Breast epithelium (tissue), 4 donors: Measurements from ENCODE around the gene LYPD6B. TPM values are rescaled to one million over a fixed set of nuclear protein-coding genes. Genes with fewer than 3 reads are reported as not detected.

Experiments used
- DNase-seq, 2 donors: peaks; one replicate each; pipeline ENCODE4 v3.0.0-alpha.2; 2019; ENCODE audit warnings: low spot score in 2 of 2
- H3K27ac ChIP-seq, 2 donors: fragments of 200-600 bp; sonication (generic) in 1 of 2; one replicate each; pipeline ENCODE4 v1.5.1; 2016 to 2019; ENCODE audit warnings: mild to moderate bottlenecking in 1 of 2
- H3K27me3 ChIP-seq, 2 donors: fragments of 200-600 bp; sonication (generic) in 1 of 2; one replicate each; pipeline versions ENCODE4 v1.5.1 to v1.6.0; 2017 to 2019; ENCODE audit warnings: control low read depth in 1 of 2, mild to moderate bottlenecking in 1 of 2
- H3K36me3 ChIP-seq: fragments of 200-600 bp; one replicate; pipeline ENCODE4 v1.5.1; 2019
- H3K4me1 ChIP-seq, 2 donors: fragments of 200-600 bp; sonication (generic); one replicate each; pipeline ENCODE4 v1.5.1; 2016 to 2019; ENCODE audit warnings: control low read depth in 1 of 2
- H3K4me3 ChIP-seq, 3 donors: fragments of 200-600 bp; sonication (generic); 1 replicate in 2 of 3; 2 replicates in 1 of 3; pipeline ENCODE4 v1.5.1; 2016 to 2019; ENCODE audit warnings: mild to moderate bottlenecking in 3 of 3, moderate library complexity in 2 of 3
- H3K9me3 ChIP-seq, 2 donors: fragments of 200-600 bp; sonication (generic) in 1 of 2; one replicate each; pipeline ENCODE4 v1.5.1; 2016 to 2019; ENCODE audit warnings: control low read depth in 1 of 2
- POLR2A ChIP-seq: fragments of 450-650 bp; IDR thresholded peaks from one replicate; pipeline ENCODE4 v1.6.1; 2016; ENCODE audit warnings: antibody characterized with exemption, mild to moderate bottlenecking, moderate library complexity
- POLR2AphosphoS5 ChIP-seq, 3 donors: sonication (generic); formaldehyde crosslinking; IDR thresholded peaks; one replicate each; pipeline ENCODE4 v1.6.1; 2017; ENCODE audit warnings: antibody characterized with exemption in 3 of 3
- intact Hi-C: fragments of 100-400 bp; cut with DNase I; formaldehyde crosslinking; loops from one replicate; pipeline ENCODE4 v1.15.1; 2023; ENCODE audit warnings: low total_unique reads
- total RNA-seq, 3 donors: library from RNA; depleted of rRNA; stranded (reverse); fragments of >200 nt; gene quantifications; one replicate each; pipeline ENCODE4 v1.1.0, GENCODE V29; 2016
- TF ChIP-seq, protein P1 (sequence below), 3 donors: fragments of 450-650 bp; IDR thresholded peaks; one replicate each; pipeline ENCODE4 v1.5.1; 2016 to 2017; ENCODE audit warnings: antibody characterized with exemption in 3 of 3, mild to moderate bottlenecking in 3 of 3, moderate library complexity in 3 of 3

The LYPD6B gene
- total RNA-seq, 3 donors from 2014 or later = 0.32 to 41.4 (median 21.0) TPM

DNA sequence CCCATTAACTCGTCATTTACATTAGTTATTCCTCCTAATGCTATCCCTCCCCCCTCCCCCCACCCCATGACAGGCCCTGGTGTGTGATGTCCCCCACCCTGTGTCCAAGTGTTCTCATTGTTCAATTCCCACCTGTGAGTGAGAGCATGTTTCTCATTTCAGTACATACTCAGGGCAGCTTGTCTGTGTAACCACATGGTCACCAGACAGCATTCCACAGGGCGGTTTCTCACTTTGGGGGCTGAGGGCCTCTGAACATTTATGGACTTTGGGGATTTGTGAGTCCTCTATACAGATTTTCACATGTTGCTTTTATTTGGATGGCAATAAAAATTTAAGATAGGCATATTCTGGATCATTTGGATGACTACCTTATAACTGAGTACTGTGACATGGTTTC is 84.0 kb downstream of the LYPD6B start:
- Histone ChIP-seq H3K27me3 (no peaks in the 10 kb centered on the region), H3K36me3 (no peaks in the 10 kb centered on the region), H3K4me1 (no peaks in the 10 kb centered on the region), H3K27ac (no peak overlapping the region), H3K4me3 (no peak overlapping the region), H3K9me3 (no peaks in the 10 kb centered on the region)
- intact Hi-C loops = no loop called here
- no peak for DNase-seq
- TF ChIP-seq POLR2AphosphoS5 (IDR thresholded peaks at IDR 0.05) (no peak), POLR2A (no peak)
- TF ChIP-seq, protein P1, sequence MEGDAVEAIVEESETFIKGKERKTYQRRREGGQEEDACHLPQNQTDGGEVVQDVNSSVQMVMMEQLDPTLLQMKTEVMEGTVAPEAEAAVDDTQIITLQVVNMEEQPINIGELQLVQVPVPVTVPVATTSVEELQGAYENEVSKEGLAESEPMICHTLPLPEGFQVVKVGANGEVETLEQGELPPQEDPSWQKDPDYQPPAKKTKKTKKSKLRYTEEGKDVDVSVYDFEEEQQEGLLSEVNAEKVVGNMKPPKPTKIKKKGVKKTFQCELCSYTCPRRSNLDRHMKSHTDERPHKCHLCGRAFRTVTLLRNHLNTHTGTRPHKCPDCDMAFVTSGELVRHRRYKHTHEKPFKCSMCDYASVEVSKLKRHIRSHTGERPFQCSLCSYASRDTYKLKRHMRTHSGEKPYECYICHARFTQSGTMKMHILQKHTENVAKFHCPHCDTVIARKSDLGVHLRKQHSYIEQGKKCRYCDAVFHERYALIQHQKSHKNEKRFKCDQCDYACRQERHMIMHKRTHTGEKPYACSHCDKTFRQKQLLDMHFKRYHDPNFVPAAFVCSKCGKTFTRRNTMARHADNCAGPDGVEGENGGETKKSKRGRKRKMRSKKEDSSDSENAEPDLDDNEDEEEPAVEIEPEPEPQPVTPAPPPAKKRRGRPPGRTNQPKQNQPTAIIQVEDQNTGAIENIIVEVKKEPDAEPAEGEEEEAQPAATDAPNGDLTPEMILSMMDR (IDR thresholded peaks at IDR 0.05) = no peak

DNA sequence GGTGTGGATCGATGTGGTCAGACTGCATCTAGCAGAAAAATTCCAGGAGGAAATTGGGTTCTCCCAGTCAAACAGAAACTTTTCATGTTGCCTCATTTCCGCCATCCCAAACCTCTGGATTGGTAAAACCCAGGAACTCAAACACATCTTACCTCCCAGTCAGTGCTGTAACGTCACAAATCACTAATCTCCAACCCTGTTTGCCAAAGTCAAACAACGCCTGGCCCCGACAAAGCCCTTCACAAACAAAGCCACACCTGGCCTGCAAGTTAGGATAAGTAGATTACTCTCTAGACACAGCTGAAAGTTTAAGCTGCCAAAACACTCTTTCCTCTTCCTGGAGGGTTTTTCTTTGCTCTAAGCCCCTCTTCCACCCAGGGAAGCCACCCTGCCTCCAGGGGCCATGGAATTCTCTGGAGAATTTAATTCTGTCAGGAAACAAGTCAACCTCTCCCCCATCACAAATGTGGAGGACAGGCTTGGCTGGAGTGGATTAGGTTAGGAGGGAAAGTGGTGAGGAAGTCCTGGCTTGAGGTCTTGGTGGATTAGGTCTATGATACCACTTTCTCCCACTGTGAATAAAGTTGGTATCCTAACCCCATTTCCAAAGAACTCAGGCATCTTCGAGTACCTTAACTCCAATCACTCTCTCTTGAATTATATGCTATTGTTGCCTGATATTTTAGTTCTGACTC is 86.7 kb downstream of the LYPD6B start:
- no peak overlapping the region for H3K27ac ChIP-seq

DNA sequence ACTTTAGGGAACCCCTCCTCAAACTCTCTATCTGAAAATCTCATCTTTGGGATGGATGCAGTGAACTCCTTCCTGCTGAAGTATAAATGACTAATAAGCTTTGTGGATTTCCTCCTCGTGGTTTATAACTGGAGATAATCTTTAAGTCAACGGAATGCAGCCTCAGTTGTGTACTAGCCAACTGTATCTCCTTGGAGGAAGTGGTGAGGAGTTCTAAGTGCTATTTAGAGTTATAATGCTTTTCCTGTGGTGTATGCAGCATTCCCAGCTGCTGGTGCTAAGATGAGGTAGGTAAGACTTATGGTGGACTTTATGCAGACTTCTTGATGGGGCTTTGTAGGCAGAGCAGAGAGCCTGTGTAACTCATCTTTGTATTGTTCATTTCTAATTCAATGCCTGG is 90.9 kb downstream of the LYPD6B start:
- intact Hi-C loops = no loop called here
- TF ChIP-seq, protein P1 (IDR thresholded peaks at IDR 0.05) = no peak
- TF ChIP-seq POLR2AphosphoS5 (IDR thresholded peaks at IDR 0.05) (no peak), POLR2A (no peak)
- no peak for DNase-seq
- H3K4me1 ChIP-seq = no peaks in the 10 kb centered on the region
- no peaks in the 10 kb centered on the region for H3K9me3 ChIP-seq
- no peak overlapping the region for H3K4me3 ChIP-seq
- no peak overlapping the region for H3K27ac ChIP-seq
- H3K36me3 ChIP-seq = no peaks in the 10 kb centered on the region
- no peaks in the 10 kb centered on the region for H3K27me3 ChIP-seq

More for the DNA sequence above, 86.7 kb downstream of the LYPD6B start:
- intact Hi-C loops = no loop called here
- no peaks in the 10 kb centered on the region for H3K9me3 ChIP-seq
- no peak for DNase-seq
- TF ChIP-seq POLR2A = no peak
- TF ChIP-seq, protein P1 (IDR thresholded peaks at IDR 0.05) = no peak
- no peak for TF ChIP-seq POLR2AphosphoS5 (IDR thresholded peaks at IDR 0.05)
- H3K4me3 ChIP-seq = no peak overlapping the region
- no peaks in the 10 kb centered on the region for H3K36me3 ChIP-seq
- no peaks in the 10 kb centered on the region for H3K4me1 ChIP-seq
- H3K27me3 ChIP-seq = no peaks in the 10 kb centered on the region

DNA sequence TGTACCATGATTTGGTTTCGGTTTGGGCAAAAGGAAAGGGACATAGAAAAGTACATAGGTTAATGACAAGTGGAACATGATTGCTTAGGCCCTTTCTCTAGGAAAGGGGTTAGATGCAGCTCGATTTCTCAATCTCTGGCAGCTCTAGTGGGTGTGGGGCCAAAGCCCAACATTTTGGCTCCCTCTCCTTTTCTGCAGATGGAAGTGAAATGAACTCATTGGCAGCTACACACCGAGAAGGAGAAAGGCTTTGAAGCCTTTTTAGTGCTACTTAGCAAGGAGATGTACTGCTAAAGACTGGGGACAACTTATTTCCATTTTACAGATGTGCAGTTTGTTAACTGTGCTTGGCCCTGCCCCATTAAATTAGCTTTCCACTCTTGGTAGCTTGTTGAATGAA is 93.8 kb downstream of the LYPD6B start:
- intact Hi-C loops = no loop called here
- H3K9me3 ChIP-seq = no peaks in the 10 kb centered on the region
- no peaks in the 10 kb centered on the region for H3K27me3 ChIP-seq
- H3K36me3 ChIP-seq = no peaks in the 10 kb centered on the region
- TF ChIP-seq POLR2AphosphoS5 (IDR thresholded peaks at IDR 0.05) (no peak), POLR2A (no peak)
- TF ChIP-seq, protein P1 (IDR thresholded peaks at IDR 0.05) = no peak
- H3K4me1 ChIP-seq = no peaks in the 10 kb centered on the region
- no peak overlapping the region for H3K4me3 ChIP-seq
- no peak overlapping the region for H3K27ac ChIP-seq
- DNase-seq = no peak

DNA sequence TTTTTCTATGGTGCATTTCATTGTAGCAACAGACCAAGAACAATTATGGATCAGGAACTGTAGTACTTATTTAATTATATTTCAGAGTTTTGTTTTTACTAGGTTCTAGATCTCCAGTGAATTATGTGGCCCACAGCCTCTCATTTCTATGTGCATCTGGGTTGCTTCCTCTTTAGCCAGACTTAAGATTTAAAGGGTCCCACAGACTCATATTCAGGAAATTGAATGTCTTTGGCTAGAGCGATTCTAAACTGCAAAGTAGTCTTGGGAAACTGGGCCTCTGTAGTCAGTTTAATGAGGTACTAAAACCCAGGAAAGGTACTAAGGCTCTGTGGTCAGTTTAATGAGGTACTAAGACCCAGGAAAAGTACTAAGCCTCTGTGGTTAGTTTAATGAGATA is 94.4 kb downstream of the LYPD6B start:
- Histone ChIP-seq H3K4me1 (no peaks in the 10 kb centered on the region), H3K27me3 (no peaks in the 10 kb centered on the region), H3K4me3 (no peak overlapping the region), H3K36me3 (no peaks in the 10 kb centered on the region), H3K9me3 (no peaks in the 10 kb centered on the region), H3K27ac (no peak overlapping the region)
- TF ChIP-seq, protein P1 (IDR thresholded peaks at IDR 0.05) = no peak
- TF ChIP-seq POLR2A (no peak), POLR2AphosphoS5 (IDR thresholded peaks at IDR 0.05) (no peak)
- DNase-seq = no peak
- intact Hi-C loops = no loop called here
